K562 (cell line): ENCODE measurements around the gene MAP1S. TPM values are rescaled to one million over a fixed set of nuclear protein-coding genes. Genes with fewer than 3 reads are reported as not detected.

Experiments used
- ATF1 ChIP-seq, 2 experiments: fragments of 450-650 bp in 1 of 2; IDR thresholded peaks; 2 replicates each; pipeline ENCODE4 v1.6.1; 2016; ENCODE audit warnings: missing compliant biosample characterization in 1 of 2, missing genetic modification characterization in 1 of 2
- CAMTA2 ChIP-seq: fragments of 250-450 bp; sonication (Bioruptor Pico); conservative IDR thresholded peaks from 2 replicates; pipeline ENCODE4 v1.5.1; 2022
- CCAR2 ChIP-seq: fragments of 200-400 bp; formaldehyde crosslinking; IDR thresholded peaks from 2 replicates; pipeline ENCODE4 v1.6.1; 2017; ENCODE audit warnings: mild to moderate bottlenecking, low read depth, low read length
- DIDO1 ChIP-seq: fragments of 450-650 bp; IDR thresholded peaks from 2 replicates; pipeline ENCODE4 v1.6.1; 2016; ENCODE audit warnings: low read depth, missing biosample characterization, missing genetic modification characterization
- E2F1 ChIP-seq: sonication (generic); formaldehyde crosslinking; IDR thresholded peaks from 2 replicates; pipeline ENCODE4 v1.8.1; 2023; ENCODE audit warnings: mild to moderate bottlenecking, missing genetic modification reagents, moderate library complexity
- ELF1 ChIP-seq: fragments of 200-800 bp; sonication (Bioruptor generic); IDR thresholded peaks from 2 replicates; pipeline ENCODE4 v1.6.1; 2016; ENCODE audit warnings: missing genetic modification characterization, missing compliant biosample characterization
- HNRNPH1 ChIP-seq: fragments of 200-400 bp; formaldehyde crosslinking; optimal IDR thresholded peaks from 2 replicates; pipeline ENCODE3; 2017; ENCODE audit warnings: low read depth, mild to moderate bottlenecking, low read length, moderate library complexity
- KAT2B ChIP-seq: IDR thresholded peaks from one replicate; pipeline ENCODE4 v1.6.1; 2012; ENCODE audit warnings: low read depth, mild to moderate bottlenecking, control low read depth, inconsistent platforms, low read length, moderate library complexity
- NR4A1 ChIP-seq, 2 experiments: fragments of 250-450 bp in 1 of 2; fragments of 450-650 bp in 1 of 2; sonication (Bioruptor Pico) in 1 of 2; IDR thresholded peaks; 2 replicates each; pipeline versions ENCODE4 v1.4.0 to v1.6.1; 2016 to 2020; ENCODE audit warnings: mild to moderate bottlenecking in 2 of 2, missing compliant biosample characterization in 1 of 2, missing genetic modification characterization in 1 of 2, moderate library complexity in 1 of 2
- SETDB1 ChIP-seq: IDR thresholded peaks from one replicate; pipeline ENCODE4 v1.6.1; 2012; ENCODE audit warnings: low read length, control low read depth, inconsistent platforms
- TCF7L2 ChIP-seq: fragments of 150-350 bp; IDR thresholded peaks from 2 replicates; pipeline ENCODE4 v1.6.1; 2016; ENCODE audit warnings: low read depth, mild to moderate bottlenecking, low read length, moderate library complexity
- ZBTB33 ChIP-seq: sonication (generic); formaldehyde crosslinking; IDR thresholded peaks from 2 replicates; pipeline ENCODE4 v1.8.1; 2023; ENCODE audit warnings: mild to moderate bottlenecking, missing genetic modification reagents
- ZNF655 ChIP-seq: fragments of 250-450 bp; sonication (Bioruptor Pico); IDR thresholded peaks from 2 replicates; pipeline ENCODE4 v1.5.0; 2021
- polyA plus RNA-seq, 8 experiments: library from polyadenylated mRNA; depleted of rRNA in 4 of 8; stranded (reverse) in 5 of 8; unstranded in 3 of 8; fragments of >200 nt; fragmentation: Nextera tagmentation in 2 of 8; fragmentation: Illumina TruSeq in 1 of 8; extraction: Ambion mirVana in 2 of 8; extraction: Trizol in 1 of 8; gene quantifications; 2 replicates each; pipeline versions ENCODE4 v1.2.1 to v1.2.3, GENCODE V29; 2011 to 2014; ENCODE audit warnings: inconsistent platforms in 1 of 8, missing spikeins in 1 of 8
- total RNA-seq, 7 experiments: library from RNA; depleted of rRNA in 6 of 7; stranded (reverse); fragments of >200 nt in 6 of 7; fragmentation: Illumina TruSeq in 2 of 7; extraction: Trizol in 2 of 7; gene quantifications; 2 replicates each; pipeline versions ENCODE4 v1.2.1 to v1.2.3, GENCODE V29; 2011 to 2021; ENCODE audit warnings: low replicate concordance in 1 of 7

MAP1S gene
- total and polyA plus RNA-seq, 9 of the 15 experiments (the other 6 are each of a cell fraction or from before 2014, with no cell fraction given) = 2.0 to 81.0 (median 9.5) TPM

- 0 out of 2 replicates have a peak, but pooled peaks have one; percentile 15 for TF ChIP-seq ZBTB33
- TF ChIP-seq ATF1 (CRISPR knock-in tag; IDR thresholded peaks at IDR 0.05) = no peak
- TF ChIP-seq ATF1 (tag; IDR thresholded peaks at IDR 0.05) = peak; percentile 20; the same call in 1 of the 2 replicates
- TF ChIP-seq E2F1 (CRISPR knock-in tag) = no peak
- no peak for TF ChIP-seq DIDO1 (tag)
- TF ChIP-seq TCF7L2 = no peak
- no peak for TF ChIP-seq CCAR2
- no peak for TF ChIP-seq NR4A1 (CRISPR knock-in tag; IDR thresholded peaks at IDR 0.05)
- no peak for TF ChIP-seq NR4A1 (tag; IDR thresholded peaks at IDR 0.05)
- no peak for TF ChIP-seq KAT2B
- no peak for TF ChIP-seq HNRNPH1
- TF ChIP-seq CAMTA2 (CRISPR knock-in tag) = no peak
- TF ChIP-seq SETDB1 = no peak
- TF ChIP-seq ELF1 (tag) = peak; percentile 76
- no peak for TF ChIP-seq ZNF655
Observed at GRCh38 chr19:17718947-17719711, at the start of gene MAP1S (continued).
